ENCODE data around the gene SNCG. TPM values are rescaled to one million over a fixed set of nuclear protein-coding genes. Genes with fewer than 3 reads are reported as not detected.

SNCG gene
- total and polyA plus RNA-seq, 2 of the 8 experiments (the other 6 are each of a cell fraction or from before 2014, with no cell fraction given): 4.4 to 12.2 TPM

- no peak for TF ChIP-seq CBX8 (IDR thresholded peaks at IDR 0.05; ENCODE audit: borderline replicate concordance, low read depth, low read length)
These were observed 10.0 kb downstream of the SNCG start, which contains the start of gene ADIRF (continued) for GRCh38 chr10:86968271-86968993.

Measured in H1 (cell line).